WERI-Rb-1 (cell line): ENCODE results near the gene IRX2.

ENCODE experiments used
- DNase-seq: peaks from one replicate; pipeline ENCODE4 v3.0.0-alpha.2; 2020
- H3K27ac ChIP-seq: fragments of 250-450 bp; sonication (Bioruptor Pico); 2 replicates; pipeline ENCODE4 v1.5.1; 2020; ENCODE audit warnings: mild to moderate bottlenecking, moderate library complexity
- H3K27me3 ChIP-seq: fragments of 250-450 bp; sonication (Bioruptor Pico); 2 replicates; pipeline ENCODE4 v1.5.1; 2021; ENCODE audit warnings: mild to moderate bottlenecking, low read depth, moderate library complexity; ENCODE audit not compliant: insufficient read depth, severe bottlenecking
- H3K36me3 ChIP-seq: fragments of 250-450 bp; sonication (Bioruptor Pico); 2 replicates; pipeline ENCODE4 v1.5.1; 2020; ENCODE audit warnings: mild to moderate bottlenecking, moderate library complexity
- H3K4me3 ChIP-seq: 2 replicates; pipeline ENCODE4 v1.5.1; 2011; ENCODE audit warnings: low read depth, mild to moderate bottlenecking, control low read depth, low read length
- H3K9me3 ChIP-seq: fragments of 250-450 bp; sonication (Bioruptor Pico); 2 replicates; pipeline ENCODE4 v1.5.1; 2021; ENCODE audit warnings: mild to moderate bottlenecking, moderate library complexity; ENCODE audit not compliant: severe bottlenecking
- TF ChIP-seq, protein P1 (sequence below): IDR thresholded peaks from 2 replicates; pipeline ENCODE4 v1.5.1; 2011; ENCODE audit warnings: low read depth, mild to moderate bottlenecking, control low read depth, inconsistent platforms, low read length

Gene IRX2

DNA sequence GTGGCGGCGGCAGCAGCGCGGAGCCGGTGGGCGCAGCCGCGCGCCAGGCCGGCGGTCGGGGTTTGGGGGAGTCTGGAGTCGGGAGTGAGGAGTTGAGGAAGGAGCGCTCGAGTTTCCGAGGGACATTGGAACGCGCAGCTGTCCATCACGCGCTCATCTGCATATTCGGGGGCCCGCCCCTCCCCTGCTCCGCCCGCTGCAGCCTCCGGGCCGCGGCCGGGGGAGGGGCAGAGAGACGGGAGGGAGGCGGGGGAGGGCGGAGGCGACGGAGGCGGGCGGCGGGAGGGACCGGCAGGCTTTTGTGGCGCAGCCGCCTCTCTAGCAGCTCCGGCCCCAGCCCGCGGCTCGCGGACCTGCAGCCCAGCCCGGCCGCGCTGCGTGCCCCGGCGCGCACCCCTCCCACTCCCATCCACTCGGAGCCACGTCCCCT, at the start of gene IRX2:
Gene IRX2 (minus strand): TSS at position 86 of the 430 bp plus-strand sequence. CDS start 264 bp downstream, outside the sequence.
- H3K27ac ChIP-seq: peak within 1 kb of the TSS; percentile 33; the same call in 1 of the 2 replicates
- peak; percentile 93 for DNase-seq
- peaks cover 13% of the 10 kb centered on the region for H3K9me3 ChIP-seq
- peaks cover 57% of the 10 kb centered on the region for H3K27me3 ChIP-seq
- H3K4me3 ChIP-seq: peak within 1 kb of the TSS; percentile 55
- peaks cover 4% of the 10 kb centered on the region; the same call in 1 of the 2 replicates for H3K36me3 ChIP-seq
- TF ChIP-seq, protein P1, sequence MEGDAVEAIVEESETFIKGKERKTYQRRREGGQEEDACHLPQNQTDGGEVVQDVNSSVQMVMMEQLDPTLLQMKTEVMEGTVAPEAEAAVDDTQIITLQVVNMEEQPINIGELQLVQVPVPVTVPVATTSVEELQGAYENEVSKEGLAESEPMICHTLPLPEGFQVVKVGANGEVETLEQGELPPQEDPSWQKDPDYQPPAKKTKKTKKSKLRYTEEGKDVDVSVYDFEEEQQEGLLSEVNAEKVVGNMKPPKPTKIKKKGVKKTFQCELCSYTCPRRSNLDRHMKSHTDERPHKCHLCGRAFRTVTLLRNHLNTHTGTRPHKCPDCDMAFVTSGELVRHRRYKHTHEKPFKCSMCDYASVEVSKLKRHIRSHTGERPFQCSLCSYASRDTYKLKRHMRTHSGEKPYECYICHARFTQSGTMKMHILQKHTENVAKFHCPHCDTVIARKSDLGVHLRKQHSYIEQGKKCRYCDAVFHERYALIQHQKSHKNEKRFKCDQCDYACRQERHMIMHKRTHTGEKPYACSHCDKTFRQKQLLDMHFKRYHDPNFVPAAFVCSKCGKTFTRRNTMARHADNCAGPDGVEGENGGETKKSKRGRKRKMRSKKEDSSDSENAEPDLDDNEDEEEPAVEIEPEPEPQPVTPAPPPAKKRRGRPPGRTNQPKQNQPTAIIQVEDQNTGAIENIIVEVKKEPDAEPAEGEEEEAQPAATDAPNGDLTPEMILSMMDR: no peak

DNA sequence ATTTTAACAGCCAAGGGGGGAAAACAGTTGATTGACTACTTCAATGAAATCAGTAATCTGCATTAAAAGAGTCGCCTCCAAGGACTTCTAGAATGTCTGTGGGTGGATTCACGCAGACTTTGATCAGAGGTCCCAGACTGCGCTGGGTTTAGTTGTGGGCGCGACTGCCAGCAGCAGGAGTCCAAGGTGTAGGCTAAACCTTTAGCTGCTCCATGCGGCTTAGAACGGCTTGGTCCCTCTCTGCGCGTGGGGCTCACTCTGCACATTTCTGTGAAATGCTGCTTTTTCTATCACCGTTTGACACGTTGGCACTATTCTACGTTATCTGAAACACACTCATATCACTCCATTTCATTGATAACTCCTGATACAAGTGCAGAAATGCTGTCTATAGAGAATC, 48.6 kb upstream of the IRX2 start:
- Histone ChIP-seq H3K4me3 (no peak overlapping the region), H3K9me3 (no peaks in the 10 kb centered on the region), H3K27me3 (no peaks in the 10 kb centered on the region), H3K36me3 (no peaks in the 10 kb centered on the region), H3K27ac (no peak overlapping the region)
- TF ChIP-seq, protein P1: no peak
- DNase-seq: no peak

DNA sequence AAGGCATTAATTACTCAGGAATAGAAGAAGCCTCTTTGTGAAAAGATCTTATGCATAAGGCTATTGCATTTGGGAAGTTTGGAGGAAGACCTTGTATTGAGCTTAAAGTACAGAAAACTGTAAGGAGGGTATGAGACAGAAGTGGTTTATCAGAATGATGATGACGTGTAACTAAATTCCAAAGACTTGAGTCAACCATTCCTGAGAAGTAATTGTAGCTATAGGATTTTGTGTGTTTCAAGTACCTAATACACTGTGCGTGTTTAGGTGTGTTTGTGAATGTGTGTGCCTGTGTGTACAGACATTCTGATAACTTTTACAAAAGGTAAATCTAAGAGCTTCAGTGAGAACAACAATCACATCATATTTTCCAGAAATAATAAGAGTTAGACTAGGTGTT, 46.5 kb upstream of the IRX2 start:
- no peaks in the 10 kb centered on the region for H3K27me3 ChIP-seq
- H3K4me3 ChIP-seq: no peak overlapping the region
- TF ChIP-seq, protein P1: no peak
- no peak overlapping the region for H3K27ac ChIP-seq
- H3K9me3 ChIP-seq: no peaks in the 10 kb centered on the region
- H3K36me3 ChIP-seq: no peaks in the 10 kb centered on the region
- DNase-seq: no peak

DNA sequence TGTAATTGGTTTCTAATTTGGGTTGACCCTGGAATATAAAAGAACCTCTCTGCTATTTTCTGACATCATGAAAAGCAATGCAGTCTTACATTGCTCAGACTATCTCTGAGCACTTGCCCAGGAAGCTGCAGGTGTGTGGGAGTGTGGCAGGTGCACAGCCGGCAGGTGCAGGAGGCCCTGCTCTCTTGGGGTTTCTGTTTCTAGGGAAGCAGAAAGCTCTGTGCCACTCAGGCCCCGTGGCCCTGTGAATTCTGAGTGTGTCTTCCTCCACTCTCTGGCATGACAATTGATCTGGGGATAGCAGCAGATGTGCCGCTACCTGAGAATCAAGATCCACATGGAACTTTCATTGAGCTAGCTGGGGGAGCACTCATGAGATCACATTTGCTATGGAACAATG, 45.7 kb upstream of the IRX2 start:
- TF ChIP-seq, protein P1: no peak
- no peak for DNase-seq
- no peaks in the 10 kb centered on the region for H3K27me3 ChIP-seq
- H3K4me3 ChIP-seq: no peak overlapping the region
- no peaks in the 10 kb centered on the region for H3K36me3 ChIP-seq
- no peak overlapping the region for H3K27ac ChIP-seq
- H3K9me3 ChIP-seq: no peaks in the 10 kb centered on the region

DNA sequence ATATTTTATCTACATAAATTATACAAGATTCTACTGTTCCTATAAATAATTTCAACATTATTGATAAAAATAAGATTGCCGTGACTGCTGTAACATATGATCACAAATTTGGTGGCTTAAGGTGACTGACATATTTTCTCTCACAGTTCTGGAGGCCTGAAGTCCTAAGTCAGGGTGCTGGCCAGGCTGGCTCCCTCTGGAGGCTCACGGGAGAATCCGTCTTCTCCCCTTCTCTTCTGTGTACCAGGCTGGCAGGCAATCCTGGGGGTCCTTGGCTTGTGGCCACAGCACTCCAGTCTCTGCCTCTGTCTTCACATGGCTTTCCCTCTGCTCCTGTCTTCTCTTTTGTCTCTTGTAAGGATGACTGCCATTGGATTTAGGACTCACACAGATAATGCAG, 31.7 kb upstream of the IRX2 start:
- Histone ChIP-seq H3K9me3 (no peaks in the 10 kb centered on the region), H3K4me3 (no peak overlapping the region), H3K27me3 (no peaks in the 10 kb centered on the region), H3K27ac (no peak overlapping the region), H3K36me3 (no peaks in the 10 kb centered on the region)
- DNase-seq: no peak
- TF ChIP-seq, protein P1: peak; percentile 57

DNA sequence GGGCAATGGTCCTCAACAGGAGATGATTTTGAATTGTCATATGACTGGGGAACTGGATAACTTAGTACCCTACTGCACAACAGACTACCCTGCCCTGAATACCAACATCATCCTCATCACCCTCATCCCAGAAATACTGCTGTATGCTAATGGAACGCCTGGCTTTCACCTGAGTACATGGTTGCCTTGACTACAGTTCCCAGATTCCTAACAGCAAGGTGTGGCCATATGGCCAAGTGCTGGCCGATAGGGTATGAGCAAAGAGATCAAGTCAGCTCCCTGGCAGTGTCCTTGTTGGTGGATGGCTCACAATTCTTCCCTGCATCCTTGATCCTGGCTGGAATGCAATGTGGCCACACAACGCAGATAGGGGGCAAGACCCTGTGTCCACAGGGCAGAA, 31.2 kb upstream of the IRX2 start:
- DNase-seq: no peak
- H3K36me3 ChIP-seq: no peaks in the 10 kb centered on the region
- no peaks in the 10 kb centered on the region for H3K27me3 ChIP-seq
- TF ChIP-seq, protein P1: no peak
- H3K27ac ChIP-seq: no peak overlapping the region
- no peak overlapping the region for H3K4me3 ChIP-seq
- H3K9me3 ChIP-seq: no peaks in the 10 kb centered on the region
